Smooth muscle cell (in vitro differentiated cells): ENCODE measurements around the gene ATP9A. TPM values are rescaled to one million over a fixed set of nuclear protein-coding genes. Genes with fewer than 3 reads are reported as not detected.

Source experiments
- DNase-seq: peaks from one replicate; lab custom pipeline; 2025; ENCODE audit not compliant: unreplicated experiment; lab: John Stamatoyannopoulos, UW
- H2AFZ ChIP-seq: fragments of 200-600 bp; sonication (generic); 2 replicates; pipeline ENCODE4 v1.6.0; 2016; ENCODE audit warnings: antibody characterized with exemption, low read depth, mild to moderate bottlenecking
- H3F3A ChIP-seq: fragments of 200-600 bp; sonication (generic); 2 replicates; pipeline ENCODE4 v1.6.0; 2017; ENCODE audit warnings: antibody characterized with exemption, low read depth
- H3K27ac ChIP-seq: fragments of 200-600 bp; sonication (generic); 2 replicates; pipeline ENCODE4 v1.5.1; 2016; ENCODE audit warnings: low read depth, mild to moderate bottlenecking
- H3K27me3 ChIP-seq: fragments of 200-600 bp; sonication (generic); 2 replicates; pipeline ENCODE4 v1.6.1; 2016; ENCODE audit warnings: low read depth, mild to moderate bottlenecking
- H3K36me3 ChIP-seq: fragments of 200-600 bp; sonication (generic); 2 replicates; pipeline ENCODE4 v1.5.1; 2016; ENCODE audit warnings: low read depth
- H3K4me1 ChIP-seq: fragments of 200-600 bp; sonication (generic); 2 replicates; pipeline ENCODE4 v1.5.1; 2016; ENCODE audit warnings: low read depth
- H3K4me2 ChIP-seq: fragments of 200-600 bp; sonication (generic); 2 replicates; pipeline ENCODE4 v1.6.0; 2016; ENCODE audit warnings: mild to moderate bottlenecking
- H3K4me3 ChIP-seq: fragments of 200-600 bp; sonication (generic); 2 replicates; pipeline ENCODE4 v1.5.1; 2016; ENCODE audit warnings: mild to moderate bottlenecking
- H3K79me2 ChIP-seq: fragments of 200-600 bp; sonication (generic); 2 replicates; pipeline ENCODE4 v1.6.0; 2016; ENCODE audit warnings: low read depth, mild to moderate bottlenecking
- H3K9ac ChIP-seq: fragments of 200-600 bp; sonication (generic); 2 replicates; pipeline ENCODE4 v1.6.0; 2016; ENCODE audit warnings: low read depth
- H3K9me3 ChIP-seq: fragments of 200-600 bp; sonication (generic); replicated peaks from 2 replicates; pipeline ENCODE4 v1.5.1; 2016; ENCODE audit warnings: low read depth
- H4K20me1 ChIP-seq: fragments of 200-600 bp; sonication (generic); 2 replicates; pipeline ENCODE4 v1.6.0; 2016; ENCODE audit warnings: low read depth
- WGBS: methylation state at CpG from one replicate; pipeline ENCODE4 v1.1.7; 2016; ENCODE audit warnings: low lambda C conversion rate; 5-methylcytosine and 5-hydroxymethylcytosine counted together
- polyA plus RNA-seq: library from polyadenylated mRNA; unstranded; fragments of >200 nt; fragmentation: Nextera tagmentation; extraction: Ambion mirVana; gene quantifications from 2 replicates; pipeline ENCODE4 v1.2.1, GENCODE V29; 2016
- total RNA-seq: library from RNA; depleted of rRNA; stranded (reverse); fragments of >200 nt; gene quantifications from 2 replicates; pipeline ENCODE4 v1.2.3, GENCODE V29; 2014
- TF ChIP-seq, protein P1 (sequence below): fragments of 200-600 bp; sonication (generic); IDR thresholded peaks from 2 replicates; pipeline ENCODE4 v1.5.1; 2017; ENCODE audit warnings: borderline replicate concordance, mild to moderate bottlenecking, antibody characterized with exemption; ENCODE audit not compliant: insufficient read depth, poor library complexity, severe bottlenecking

Gene ATP9A
- total and polyA plus RNA-seq, 2 experiments from 2014 or later = 3.4 to 8.0 TPM

DNA sequence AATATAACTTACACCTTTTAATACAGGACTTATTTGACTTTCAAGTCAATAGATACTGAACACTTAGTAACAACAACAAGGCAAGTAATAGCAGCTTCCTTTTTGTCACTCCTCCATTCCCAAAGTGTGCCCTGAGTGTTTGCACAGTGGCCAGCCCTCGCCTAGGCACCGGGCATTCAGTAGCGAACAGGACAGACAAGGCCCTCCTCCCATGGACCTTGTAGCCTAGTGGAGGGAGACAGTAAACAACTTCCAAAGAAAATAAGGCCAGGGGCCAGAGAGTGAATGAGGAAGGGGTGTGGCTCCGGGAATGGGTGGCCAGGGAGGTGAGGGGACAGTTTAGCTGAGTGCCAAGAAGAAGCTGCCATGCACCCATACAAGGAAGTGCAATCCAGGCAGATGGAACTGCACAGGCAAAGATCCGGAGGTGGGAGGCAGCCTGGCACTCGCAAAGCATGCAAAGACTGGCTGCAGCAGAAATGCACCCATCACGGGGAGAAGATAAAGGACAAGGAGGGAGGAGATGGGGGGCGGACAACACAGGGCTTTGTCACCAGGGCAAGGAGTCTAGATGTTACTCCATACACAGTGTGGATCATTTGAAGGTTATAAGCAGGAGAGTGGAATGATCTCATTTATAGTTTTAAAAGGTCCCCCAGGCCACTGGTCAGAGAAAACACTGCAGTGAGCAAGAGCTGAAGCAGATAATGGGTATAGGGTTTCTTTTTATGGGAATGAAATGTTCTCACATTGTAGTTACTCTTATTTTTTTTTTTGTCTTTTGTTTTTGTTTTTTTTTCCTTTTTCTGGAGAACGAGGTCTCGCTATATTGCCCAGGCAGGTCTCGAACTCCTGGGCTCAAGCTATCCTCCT lies 32.2 kb downstream of the ATP9A start:
- Histone ChIP-seq H3K36me3 (no peaks in the 10 kb centered on the region), H2AFZ (no peak overlapping the region), H3F3A (no peaks in the 10 kb centered on the region), H3K4me2 (no peak overlapping the region), H3K9ac (no peak overlapping the region), H3K9me3 (no peaks in the 10 kb centered on the region), H3K27me3 (no peaks in the 10 kb centered on the region), H4K20me1 (peaks cover 6% of the 10 kb centered on the region), H3K4me3 (no peak overlapping the region), H3K4me1 (no peaks in the 10 kb centered on the region), H3K79me2 (peaks cover 1% of the 10 kb centered on the region), H3K27ac (no peak overlapping the region)
- TF ChIP-seq, protein P1, sequence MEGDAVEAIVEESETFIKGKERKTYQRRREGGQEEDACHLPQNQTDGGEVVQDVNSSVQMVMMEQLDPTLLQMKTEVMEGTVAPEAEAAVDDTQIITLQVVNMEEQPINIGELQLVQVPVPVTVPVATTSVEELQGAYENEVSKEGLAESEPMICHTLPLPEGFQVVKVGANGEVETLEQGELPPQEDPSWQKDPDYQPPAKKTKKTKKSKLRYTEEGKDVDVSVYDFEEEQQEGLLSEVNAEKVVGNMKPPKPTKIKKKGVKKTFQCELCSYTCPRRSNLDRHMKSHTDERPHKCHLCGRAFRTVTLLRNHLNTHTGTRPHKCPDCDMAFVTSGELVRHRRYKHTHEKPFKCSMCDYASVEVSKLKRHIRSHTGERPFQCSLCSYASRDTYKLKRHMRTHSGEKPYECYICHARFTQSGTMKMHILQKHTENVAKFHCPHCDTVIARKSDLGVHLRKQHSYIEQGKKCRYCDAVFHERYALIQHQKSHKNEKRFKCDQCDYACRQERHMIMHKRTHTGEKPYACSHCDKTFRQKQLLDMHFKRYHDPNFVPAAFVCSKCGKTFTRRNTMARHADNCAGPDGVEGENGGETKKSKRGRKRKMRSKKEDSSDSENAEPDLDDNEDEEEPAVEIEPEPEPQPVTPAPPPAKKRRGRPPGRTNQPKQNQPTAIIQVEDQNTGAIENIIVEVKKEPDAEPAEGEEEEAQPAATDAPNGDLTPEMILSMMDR = no peak
- no peak for DNase-seq
- WGBS = 84% methylated on average over 9 of the region's 11 CpGs

DNA sequence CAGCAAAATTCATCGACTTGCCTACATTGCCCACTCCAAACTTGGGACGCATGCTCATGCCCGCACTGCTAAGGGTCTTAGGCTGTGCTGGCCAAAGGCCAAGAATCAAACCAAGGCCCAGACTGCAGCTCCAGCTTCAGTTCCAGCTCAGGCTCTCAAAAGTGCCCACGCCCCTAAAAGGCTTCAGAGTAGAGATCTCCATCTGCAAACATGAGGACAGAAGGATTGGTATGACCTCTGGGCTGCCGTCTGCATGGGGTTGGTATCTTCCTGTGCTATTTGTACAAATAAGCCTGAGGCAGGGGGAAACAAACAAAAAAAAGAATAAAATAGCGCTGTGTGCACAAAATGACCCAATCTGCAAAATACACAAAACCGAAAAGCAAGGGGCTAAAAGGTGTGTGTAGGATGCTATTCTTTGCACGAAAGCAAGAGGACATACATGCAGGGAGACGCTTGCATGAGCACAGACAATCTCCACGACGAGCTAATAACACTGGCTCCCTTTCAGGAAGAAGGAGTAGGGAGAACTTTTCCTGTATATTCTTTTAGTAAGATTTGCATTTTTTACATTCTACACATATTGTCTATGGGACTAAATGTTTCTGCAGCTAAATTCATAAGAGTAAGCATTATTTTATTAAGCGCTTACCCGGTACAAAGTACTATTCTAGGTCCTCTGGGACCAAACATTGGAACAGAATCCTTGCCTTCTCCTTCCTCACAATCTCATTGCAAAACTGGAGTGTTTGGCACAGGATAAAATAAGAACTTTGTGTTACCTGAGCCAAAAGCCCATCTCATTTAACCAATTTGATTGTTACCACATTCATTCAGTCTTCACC lies 33.1 kb downstream of the ATP9A start:
- Histone ChIP-seq H3K9me3 (no peaks in the 10 kb centered on the region), H3K27ac (no peak overlapping the region), H3K79me2 (no peaks in the 10 kb centered on the region), H3K36me3 (no peaks in the 10 kb centered on the region), H4K20me1 (peaks cover 6% of the 10 kb centered on the region), H3K4me2 (no peak overlapping the region), H3K27me3 (no peaks in the 10 kb centered on the region), H3K4me1 (no peaks in the 10 kb centered on the region), H3K4me3 (no peak overlapping the region), H3F3A (no peaks in the 10 kb centered on the region), H2AFZ (no peak overlapping the region), H3K9ac (no peak overlapping the region)
- no peak for DNase-seq
- TF ChIP-seq, protein P1 = no peak
- 71% methylated on average over 13 of the region's 13 CpGs for WGBS

DNA sequence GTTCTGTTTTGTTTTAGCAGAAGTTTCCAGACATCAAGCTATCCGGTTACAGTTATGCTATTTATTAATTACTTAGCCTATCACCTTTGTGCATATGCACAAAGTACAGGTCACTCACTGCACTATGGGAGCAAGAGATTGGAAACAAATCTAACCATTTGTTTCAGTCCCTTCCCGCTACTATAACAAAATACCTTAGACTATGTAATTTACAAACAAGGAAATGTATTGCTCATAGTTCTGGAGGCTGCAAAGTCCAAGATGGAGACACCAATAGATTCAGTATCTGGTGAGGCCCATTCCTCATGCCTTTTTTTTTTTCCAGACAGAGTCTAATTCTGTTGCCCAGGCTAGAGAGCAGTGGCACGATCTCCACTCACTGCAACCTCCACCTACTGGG lies 35.1 kb downstream of the ATP9A start:
- H3K27ac ChIP-seq = no peak overlapping the region
- no peak overlapping the region for H3K4me3 ChIP-seq
- 93% methylated on average over 3 of the region's 3 CpGs for WGBS
- DNase-seq = no peak
- no peak overlapping the region for H2AFZ ChIP-seq
- H3F3A ChIP-seq = no peaks in the 10 kb centered on the region
- no peaks in the 10 kb centered on the region for H3K79me2 ChIP-seq
- no peaks in the 10 kb centered on the region for H3K36me3 ChIP-seq
- no peaks in the 10 kb centered on the region for H3K4me1 ChIP-seq
- TF ChIP-seq, protein P1 = no peak
- H3K27me3 ChIP-seq = no peaks in the 10 kb centered on the region
- H3K4me2 ChIP-seq = no peak overlapping the region
- H4K20me1 ChIP-seq = peaks cover 6% of the 10 kb centered on the region
- H3K9ac ChIP-seq = no peak overlapping the region
- H3K9me3 ChIP-seq = no peaks in the 10 kb centered on the region
